Suprapubic skin (tissue), 4 donors: ENCODE data around the gene SERHL2. TPM values are rescaled to one million over a fixed set of nuclear protein-coding genes. Genes with fewer than 3 reads are reported as not detected.
"Not testable (repeated sequence)": the region's sequence is repeated elsewhere in the genome, so short reads cannot be mapped to it uniquely, and the experiment has no call there.

Experiments
- DNase-seq, 2 donors: peaks; one replicate each; pipeline ENCODE4 v3.0.0-alpha.2; 2019; ENCODE audit warnings: low spot score in 2 of 2
- H3K27ac ChIP-seq: fragments of 200-600 bp; sonication (generic); one replicate; pipeline ENCODE4 v1.5.1; 2019
- H3K27me3 ChIP-seq: fragments of 200-600 bp; sonication (generic); one replicate; pipeline ENCODE4 v1.5.1; 2019
- H3K36me3 ChIP-seq: fragments of 200-600 bp; sonication (generic); one replicate; pipeline ENCODE4 v1.5.1; 2019
- H3K4me1 ChIP-seq: fragments of 200-600 bp; sonication (generic); one replicate; pipeline ENCODE4 v1.5.1; 2019
- H3K4me3 ChIP-seq: fragments of 200-600 bp; sonication (generic); one replicate; pipeline ENCODE4 v1.5.1; 2019; ENCODE audit warnings: mild to moderate bottlenecking
- H3K9me3 ChIP-seq: fragments of 200-600 bp; sonication (generic); one replicate; pipeline ENCODE4 v1.5.1; 2019
- EP300 ChIP-seq: sonication (generic); formaldehyde crosslinking; IDR thresholded peaks from one replicate; pipeline ENCODE4 v1.6.1; 2017; ENCODE audit warnings: antibody characterized with exemption
- POLR2A ChIP-seq, 2 donors: fragments of 450-650 bp; IDR thresholded peaks; one replicate each; pipeline ENCODE4 v1.6.1; 2017; ENCODE audit warnings: antibody characterized with exemption in 2 of 2, mild to moderate bottlenecking in 2 of 2, moderate library complexity in 2 of 2
- POLR2AphosphoS5 ChIP-seq, 3 donors: sonication (generic); formaldehyde crosslinking; IDR thresholded peaks; one replicate each; pipeline ENCODE4 v1.6.1; 2017; ENCODE audit warnings: antibody characterized with exemption in 3 of 3
- WGBS: methylation state at CpG from one replicate; pipeline ENCODE4 v1.1.5; 2018; 5-methylcytosine and 5-hydroxymethylcytosine counted together
- total RNA-seq, 4 donors: library from RNA; depleted of rRNA; stranded (reverse); fragments of >200 nt; gene quantifications; one replicate each; pipeline ENCODE4 v1.1.0, GENCODE V29; 2016
- TF ChIP-seq, protein P1 (sequence below), 2 donors: fragments of 200-600 bp in 1 of 2; fragments of 450-650 bp in 1 of 2; sonication (generic) in 1 of 2; IDR thresholded peaks; one replicate each; pipeline ENCODE4 v1.5.1; 2016 to 2019; ENCODE audit warnings: antibody characterized with exemption in 2 of 2, mild to moderate bottlenecking in 1 of 2, moderate library complexity in 1 of 2

The SERHL2 gene
- total RNA-seq, 4 donors from 2014 or later = 13.0 to 96.1 (median 52.1) TPM

DNA sequence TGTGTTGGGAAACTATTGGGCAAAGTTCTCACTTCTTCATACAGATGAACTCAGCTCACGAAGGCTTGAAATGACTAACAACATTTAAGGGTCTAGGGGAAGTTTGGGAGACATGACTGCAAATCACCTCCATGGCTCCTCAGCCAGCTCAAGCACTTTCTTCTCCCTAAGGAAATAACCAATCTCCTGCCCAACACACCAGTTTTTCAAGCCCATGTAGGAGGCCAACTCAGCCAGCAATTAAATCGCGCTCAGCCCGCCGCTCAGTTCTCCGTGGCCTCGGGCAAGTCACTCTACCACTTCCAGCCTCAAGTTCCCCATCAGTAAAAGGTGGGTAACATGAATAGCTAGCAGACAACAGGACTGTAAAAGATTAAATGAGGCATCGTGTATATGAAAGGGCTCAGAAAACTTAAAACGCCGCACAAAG lies 60.1 kb downstream of the SERHL2 start:
- WGBS = under 1% methylated on average over 10 of the region's 10 CpGs
- H3K27ac ChIP-seq = peak overlapping the region; percentile 99
- H3K4me3 ChIP-seq = peak overlapping the region; percentile 91
- no peak for DNase-seq
- peaks cover 76% of the 10 kb centered on the region for H3K4me1 ChIP-seq
- no peak for TF ChIP-seq POLR2A (IDR thresholded peaks at IDR 0.05)
- no peak for TF ChIP-seq POLR2AphosphoS5 (IDR thresholded peaks at IDR 0.05)
- TF ChIP-seq EP300 = no peak
- TF ChIP-seq, protein P1, sequence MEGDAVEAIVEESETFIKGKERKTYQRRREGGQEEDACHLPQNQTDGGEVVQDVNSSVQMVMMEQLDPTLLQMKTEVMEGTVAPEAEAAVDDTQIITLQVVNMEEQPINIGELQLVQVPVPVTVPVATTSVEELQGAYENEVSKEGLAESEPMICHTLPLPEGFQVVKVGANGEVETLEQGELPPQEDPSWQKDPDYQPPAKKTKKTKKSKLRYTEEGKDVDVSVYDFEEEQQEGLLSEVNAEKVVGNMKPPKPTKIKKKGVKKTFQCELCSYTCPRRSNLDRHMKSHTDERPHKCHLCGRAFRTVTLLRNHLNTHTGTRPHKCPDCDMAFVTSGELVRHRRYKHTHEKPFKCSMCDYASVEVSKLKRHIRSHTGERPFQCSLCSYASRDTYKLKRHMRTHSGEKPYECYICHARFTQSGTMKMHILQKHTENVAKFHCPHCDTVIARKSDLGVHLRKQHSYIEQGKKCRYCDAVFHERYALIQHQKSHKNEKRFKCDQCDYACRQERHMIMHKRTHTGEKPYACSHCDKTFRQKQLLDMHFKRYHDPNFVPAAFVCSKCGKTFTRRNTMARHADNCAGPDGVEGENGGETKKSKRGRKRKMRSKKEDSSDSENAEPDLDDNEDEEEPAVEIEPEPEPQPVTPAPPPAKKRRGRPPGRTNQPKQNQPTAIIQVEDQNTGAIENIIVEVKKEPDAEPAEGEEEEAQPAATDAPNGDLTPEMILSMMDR (IDR thresholded peaks at IDR 0.05) = no peak
- no peaks in the 10 kb centered on the region for H3K27me3 ChIP-seq
- H3K36me3 ChIP-seq = peaks cover 2% of the 10 kb centered on the region
- H3K9me3 ChIP-seq = no peaks in the 10 kb centered on the region

DNA sequence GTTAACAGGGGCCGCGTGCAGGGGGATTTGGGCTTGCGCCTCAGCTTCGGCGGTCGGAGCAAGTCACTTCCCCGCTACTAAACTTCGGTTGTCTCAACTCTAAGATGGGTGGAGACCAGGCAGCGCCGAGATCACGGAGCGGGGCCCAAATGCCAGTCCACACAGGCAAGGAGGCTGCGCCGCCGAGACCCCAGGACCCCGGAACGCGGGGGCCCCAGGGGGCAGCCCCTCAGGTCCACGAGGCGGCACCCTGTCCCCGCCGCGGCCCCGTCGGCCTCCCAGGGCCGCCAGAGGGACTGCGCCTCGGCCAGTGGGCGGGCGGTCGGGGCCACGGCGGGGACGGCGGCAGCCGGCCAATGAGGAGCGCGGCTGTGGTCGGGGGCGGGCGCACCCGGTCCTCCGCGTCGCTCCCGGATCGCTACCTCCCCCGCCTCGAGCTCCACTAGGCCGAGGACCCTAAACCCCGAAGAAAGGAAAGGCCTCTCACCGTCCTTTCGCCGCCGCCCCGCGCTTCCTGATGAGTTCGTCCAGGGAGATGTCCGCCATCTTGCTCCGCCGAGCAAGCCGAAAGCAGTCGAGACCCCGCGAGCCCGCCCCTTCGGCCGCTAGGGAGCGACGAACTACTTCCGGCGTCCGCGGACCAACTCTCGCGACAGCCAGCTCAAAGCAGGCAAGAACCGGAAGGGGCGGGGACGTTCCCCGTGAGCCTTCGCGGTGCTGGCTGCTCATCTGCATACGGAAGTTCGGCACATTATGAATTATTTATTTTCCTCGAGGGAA lies 60.7 kb downstream of the SERHL2 start, which contains the start of gene POLDIP3:
Gene POLDIP3 (minus strand): TSS at position 572 of the 780 bp plus-strand sequence. CDS start 26 bp downstream, at position 546.
- 0% methylated on average over 21 of the region's 85 CpGs for WGBS
- H3K4me1 ChIP-seq = peaks cover 70% of the 10 kb centered on the region

DNA sequence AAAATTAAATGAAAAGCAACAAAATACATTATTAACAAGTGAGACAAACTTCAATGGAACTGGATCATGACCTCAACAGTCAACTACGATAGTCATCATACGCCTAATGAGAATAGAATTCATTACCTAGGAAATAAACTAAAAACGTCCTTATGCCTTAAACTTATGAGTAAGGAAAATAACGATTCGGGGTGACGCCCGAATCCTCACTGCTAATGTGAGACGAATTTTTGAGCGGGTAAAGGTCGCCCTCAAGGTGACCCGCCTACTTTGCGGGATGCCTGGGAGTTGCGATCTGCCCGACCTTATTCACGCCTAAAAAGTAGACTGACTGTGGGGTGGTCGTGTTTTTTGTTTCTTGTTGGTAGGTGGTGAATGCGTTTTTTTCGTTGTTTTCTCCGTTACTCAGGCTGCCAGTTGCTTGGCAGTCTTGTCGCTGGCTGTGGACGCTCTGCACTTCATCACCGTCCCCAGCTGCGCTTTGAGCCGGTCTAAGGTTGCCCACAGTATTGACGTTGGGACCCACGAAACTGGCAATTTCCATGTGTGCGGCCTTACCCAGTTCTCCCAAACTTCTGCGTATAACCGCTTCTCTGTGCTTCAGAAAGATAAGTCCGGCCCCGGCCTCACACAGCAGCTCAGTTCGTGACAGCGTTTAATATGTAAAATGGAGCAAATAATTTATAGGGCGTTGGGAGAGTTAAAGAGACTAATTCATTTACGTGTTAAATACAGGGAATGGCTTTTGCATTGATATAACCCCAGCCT lies 61.5 kb downstream of the SERHL2 start:
- H3K9me3 ChIP-seq = no peaks in the 10 kb centered on the region
- WGBS = under 1% methylated on average over 34 of the region's 35 CpGs
- H3K36me3 ChIP-seq = peaks cover 16% of the 10 kb centered on the region
- H3K4me1 ChIP-seq = peaks cover 64% of the 10 kb centered on the region
- peak; percentile 86 to 98 (median 95) for TF ChIP-seq POLR2AphosphoS5 (IDR thresholded peaks at IDR 0.05)
- TF ChIP-seq EP300 = no peak
- TF ChIP-seq, protein P1 (IDR thresholded peaks at IDR 0.05) = no peak
- peak; percentile 97 to 98 for TF ChIP-seq POLR2A (IDR thresholded peaks at IDR 0.05)
- peak overlapping the region; percentile 91 for H3K4me3 ChIP-seq
- H3K27me3 ChIP-seq = no peaks in the 10 kb centered on the region
- DNase-seq = peak; percentile 94 to 95
- H3K27ac ChIP-seq = peak overlapping the region; percentile 99

More for the DNA sequence above, 60.7 kb downstream of the SERHL2 start, which contains the start of gene POLDIP3:
- TF ChIP-seq, protein P1 (IDR thresholded peaks at IDR 0.05) = peak in 1 of 2 donors; percentile 14
- peak; percentile 10 to 63 for TF ChIP-seq POLR2A (IDR thresholded peaks at IDR 0.05)
- TF ChIP-seq POLR2AphosphoS5 (IDR thresholded peaks at IDR 0.05) = peak in 2 of 3 donors; percentile 69 to 72
- TF ChIP-seq EP300 = no peak
- Histone ChIP-seq H3K4me3 (peak within 1 kb of the TSS; percentile 91), H3K27me3 (no peaks in the 10 kb centered on the region), H3K27ac (peak within 1 kb of the TSS; percentile 99), H3K9me3 (no peaks in the 10 kb centered on the region), H3K36me3 (peaks cover 9% of the 10 kb centered on the region)
- DNase-seq = peak; percentile 100

DNA sequence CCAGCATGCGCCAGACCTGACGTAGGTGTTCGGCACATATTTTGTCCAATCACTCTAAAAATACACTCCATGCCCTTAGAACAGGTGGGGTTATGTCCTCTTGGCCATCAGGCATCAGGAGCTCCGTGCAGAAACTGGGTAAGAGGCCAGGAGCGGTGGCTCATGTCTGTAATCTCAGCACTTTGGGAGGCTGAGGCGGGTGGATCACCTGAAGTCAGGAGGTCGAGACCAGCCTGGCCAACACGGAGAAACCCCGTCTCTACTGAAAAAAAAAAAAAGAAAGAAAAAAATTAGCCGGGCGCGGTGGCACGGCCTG lies 62.1 kb downstream of the SERHL2 start:
- H3K4me1 ChIP-seq = peaks cover 64% of the 10 kb centered on the region
- not testable (repeated sequence) for H3K27me3 ChIP-seq, H3K9me3 ChIP-seq
- 15% methylated on average over 13 of the region's 13 CpGs for WGBS
- DNase-seq = peak in 1 of 2 donors; percentile 73
- H3K4me3 ChIP-seq = peak overlapping the region; percentile 91
- H3K27ac ChIP-seq = peak overlapping the region; percentile 99
- peaks cover 17% of the 10 kb centered on the region for H3K36me3 ChIP-seq

DNA sequence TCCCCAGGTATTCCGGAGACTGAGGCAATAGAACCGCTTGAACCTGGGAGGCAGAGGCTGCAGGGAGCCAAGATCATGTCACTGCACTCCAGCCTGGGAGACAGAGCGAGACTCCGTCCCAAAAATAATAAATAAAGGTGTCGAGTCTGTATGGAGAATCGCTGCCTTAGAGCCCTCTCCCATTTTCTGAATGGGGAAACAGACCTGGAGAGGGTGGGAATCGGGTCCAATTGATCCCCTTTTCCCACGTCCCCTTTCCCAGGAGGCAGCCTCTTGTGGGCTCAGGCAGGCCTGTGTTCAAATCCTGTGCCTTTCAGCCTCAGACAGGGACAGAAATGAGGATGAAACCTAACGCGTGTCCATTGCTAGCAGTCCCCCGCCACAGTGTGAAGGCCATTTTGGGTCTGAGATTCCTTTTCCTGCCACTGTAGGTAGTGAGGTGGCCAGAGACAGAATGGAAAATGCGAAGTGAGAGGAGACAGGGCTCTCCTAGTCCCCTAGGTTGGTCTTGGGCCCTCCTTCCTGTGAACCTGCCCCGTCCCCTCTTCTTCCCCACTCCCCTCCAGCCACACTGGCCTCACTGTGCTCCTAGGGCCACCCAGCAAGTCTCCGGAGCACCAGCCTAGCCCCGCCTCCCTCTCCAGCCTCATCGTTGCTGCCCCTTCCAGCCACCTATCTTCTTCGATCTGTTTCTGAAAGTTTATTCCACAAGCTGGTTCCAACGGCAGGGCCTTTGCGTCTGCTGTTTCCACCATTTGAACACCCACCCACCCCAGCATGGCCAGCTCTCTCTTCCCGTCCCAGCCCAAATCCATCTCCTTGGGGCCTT lies 63.6 kb downstream of the SERHL2 start:
- Histone ChIP-seq H3K27me3 (no peaks in the 10 kb centered on the region), H3K4me3 (no peak overlapping the region), H3K9me3 (no peaks in the 10 kb centered on the region), H3K36me3 (peaks cover 18% of the 10 kb centered on the region), H3K4me1 (peaks cover 65% of the 10 kb centered on the region), H3K27ac (no peak overlapping the region)
- DNase-seq = peak in 1 of 2 donors; percentile 76
- TF ChIP-seq POLR2A (IDR thresholded peaks at IDR 0.05) (no peak), EP300 (no peak), POLR2AphosphoS5 (IDR thresholded peaks at IDR 0.05) (no peak)
- TF ChIP-seq, protein P1 (IDR thresholded peaks at IDR 0.05) = no peak
- WGBS = 57% methylated on average over 18 of the region's 20 CpGs
